Muscle layer of colon (tissue), 2 donors: Measurements from ENCODE around the gene TNNT1.

Source experiments
- H3K27ac ChIP-seq: one replicate; pipeline ENCODE4 v1.7.0; 2013; ENCODE audit warnings: low read depth, mild to moderate bottlenecking, low read length, moderate library complexity
- H3K27me3 ChIP-seq, 2 donors: one replicate each; pipeline ENCODE4 v1.7.0; 2013; ENCODE audit warnings: low read length in 2 of 2, mild to moderate bottlenecking in 2 of 2; ENCODE audit not compliant: insufficient read depth in 2 of 2, control insufficient read depth in 1 of 2
- H3K36me3 ChIP-seq: one replicate; pipeline ENCODE4 v1.7.0; 2013; ENCODE audit warnings: mild to moderate bottlenecking, low read length; ENCODE audit not compliant: insufficient read depth
- H3K4me1 ChIP-seq: one replicate; pipeline ENCODE4 v1.7.0; 2013; ENCODE audit warnings: mild to moderate bottlenecking, low read length; ENCODE audit not compliant: insufficient read depth
- H3K4me3 ChIP-seq, 2 donors: one replicate each; pipeline ENCODE4 v1.7.0; 2013; ENCODE audit warnings: low read length in 2 of 2, low read depth in 1 of 2, mild to moderate bottlenecking in 1 of 2, moderate library complexity in 1 of 2
- H3K9ac ChIP-seq: one replicate; pipeline ENCODE4 v1.7.0; 2013; ENCODE audit warnings: low read length
- H3K9me3 ChIP-seq: one replicate; pipeline ENCODE4 v1.7.0; 2013; ENCODE audit warnings: mild to moderate bottlenecking, low read length
- donor health status: abdominal sarcoma.
- donor health status: Adenocarcinoma of cecum.

The TNNT1 gene

GRCh38 chr19:55091126-55091910 is 57.7 kb downstream of the TNNT1 start:
- no peak overlapping the region for H3K9ac ChIP-seq
- no peaks in the 10 kb centered on the region for H3K9me3 ChIP-seq
- H3K27me3 ChIP-seq, result peaks cover under 1 to 11% of the 10 kb centered on the region in 2 donors
- H3K4me3 ChIP-seq, result no peak overlapping the region
- no peak overlapping the region for H3K27ac ChIP-seq
- peaks cover 53% of the 10 kb centered on the region for H3K36me3 ChIP-seq
- H3K4me1 ChIP-seq, result peaks cover 23% of the 10 kb centered on the region

DNA sequence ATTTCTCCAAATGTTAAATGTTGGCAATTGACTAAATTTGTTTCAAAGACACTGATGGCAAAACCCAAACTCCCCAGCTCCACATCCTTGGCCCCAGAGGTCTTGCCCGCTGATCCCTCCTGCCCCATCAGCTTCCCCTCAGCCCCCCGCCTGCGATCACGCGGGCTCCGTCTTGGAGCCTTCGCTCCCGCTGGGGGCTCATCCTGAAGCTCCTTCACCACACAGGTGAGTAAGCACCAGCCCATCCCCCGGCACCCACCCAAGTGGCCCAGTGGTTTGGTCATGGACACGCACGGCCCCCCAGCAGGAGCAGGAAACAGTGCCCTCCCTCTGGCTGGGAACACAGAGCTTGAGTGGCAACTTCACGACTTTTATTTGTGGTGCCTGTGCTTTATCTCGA is 58.4 kb downstream of the TNNT1 start:
- Histone ChIP-seq H3K4me1 (peaks cover 28% of the 10 kb centered on the region), H3K9ac (no peak overlapping the region), H3K27me3 (peaks cover 8 to 19% of the 10 kb centered on the region in 2 donors), H3K9me3 (no peaks in the 10 kb centered on the region), H3K36me3 (peaks cover 48% of the 10 kb centered on the region), H3K4me3 (no peak overlapping the region), H3K27ac (no peak overlapping the region)

DNA sequence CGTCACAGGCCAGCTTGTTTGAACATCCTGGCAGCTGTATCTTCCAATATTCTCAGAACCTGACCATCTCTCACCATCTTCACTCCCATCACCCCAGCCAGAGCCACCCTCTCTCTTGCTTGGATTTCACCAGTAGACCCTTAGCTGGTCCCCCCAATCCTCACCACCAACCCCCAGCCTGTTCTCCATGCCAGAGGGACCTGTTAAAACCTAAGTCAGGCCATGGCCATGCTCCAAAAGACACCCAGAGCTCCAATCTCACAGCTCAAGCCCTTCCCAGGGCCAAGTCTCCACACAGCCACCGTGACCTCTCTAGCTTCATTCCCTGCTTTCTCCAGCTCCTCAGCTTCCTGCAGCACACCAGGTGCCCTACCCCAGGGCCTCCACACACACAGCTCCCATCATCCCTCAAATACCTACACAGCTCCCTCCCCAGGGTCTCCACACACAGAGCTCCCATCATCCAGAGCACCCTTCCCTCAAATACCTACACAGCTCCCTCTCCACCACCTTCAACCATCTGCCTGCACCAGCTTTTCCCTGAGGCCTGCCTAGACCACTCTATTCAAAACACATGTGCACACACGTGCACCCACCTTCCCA is 59.6 kb downstream of the TNNT1 start:
- Histone ChIP-seq H3K4me3 (no peak overlapping the region), H3K27ac (no peak overlapping the region), H3K9me3 (no peaks in the 10 kb centered on the region), H3K27me3 (peaks cover 18 to 30% of the 10 kb centered on the region in 2 donors), H3K9ac (no peak overlapping the region), H3K4me1 (peaks cover 28% of the 10 kb centered on the region), H3K36me3 (peaks cover 37% of the 10 kb centered on the region)

DNA sequence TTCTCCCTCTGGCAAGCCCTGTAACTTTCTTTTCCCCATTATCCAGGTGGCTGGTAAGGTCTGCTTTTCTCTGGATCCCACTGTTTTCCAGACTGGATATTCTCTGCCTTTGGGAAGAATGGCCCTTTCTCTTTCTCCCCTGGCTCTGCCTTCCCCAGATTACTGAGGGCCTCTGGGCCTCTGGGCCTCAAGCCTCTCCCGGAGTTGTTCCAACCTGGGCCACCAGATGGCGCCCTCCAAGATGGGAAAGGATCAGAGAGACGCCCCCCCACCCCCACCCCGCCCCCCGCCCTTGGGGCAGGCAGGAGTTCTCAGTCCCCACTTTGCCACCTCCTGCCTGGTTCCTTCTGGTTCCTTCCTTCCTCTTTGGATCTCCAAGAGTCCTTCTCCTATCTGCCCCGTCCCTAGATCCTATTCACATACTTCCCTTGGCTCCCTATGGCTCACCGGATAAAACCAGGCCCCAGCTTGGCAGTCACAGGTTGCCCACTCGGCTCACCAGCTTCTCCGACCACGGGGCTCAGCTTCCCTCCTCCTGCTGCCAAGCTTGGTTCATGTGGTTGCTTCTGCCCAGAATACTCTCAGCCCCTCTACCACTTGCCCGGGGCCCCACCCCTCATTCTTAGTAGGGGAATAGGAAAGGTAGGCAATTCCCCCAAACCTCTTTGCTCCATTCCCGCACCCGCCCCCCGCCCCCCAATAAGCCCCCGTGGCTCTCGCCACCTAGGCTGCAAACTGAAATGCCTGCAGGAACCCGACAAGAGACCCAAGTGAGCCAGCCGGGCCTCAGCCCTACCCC is 60.3 kb downstream of the TNNT1 start:
- H3K36me3 ChIP-seq, result peaks cover 33% of the 10 kb centered on the region
- no peak overlapping the region for H3K9ac ChIP-seq
- no peaks in the 10 kb centered on the region for H3K9me3 ChIP-seq
- no peak overlapping the region for H3K27ac ChIP-seq
- H3K4me3 ChIP-seq, result no peak overlapping the region
- peaks cover 28% of the 10 kb centered on the region for H3K4me1 ChIP-seq
- peaks cover 25 to 37% of the 10 kb centered on the region in 2 donors for H3K27me3 ChIP-seq

GRCh38 chr19:55088021-55088451 is 61.0 kb downstream of the TNNT1 start:
- no peak overlapping the region for H3K9ac ChIP-seq
- no peaks in the 10 kb centered on the region for H3K9me3 ChIP-seq
- H3K27ac ChIP-seq, result no peak overlapping the region

DNA sequence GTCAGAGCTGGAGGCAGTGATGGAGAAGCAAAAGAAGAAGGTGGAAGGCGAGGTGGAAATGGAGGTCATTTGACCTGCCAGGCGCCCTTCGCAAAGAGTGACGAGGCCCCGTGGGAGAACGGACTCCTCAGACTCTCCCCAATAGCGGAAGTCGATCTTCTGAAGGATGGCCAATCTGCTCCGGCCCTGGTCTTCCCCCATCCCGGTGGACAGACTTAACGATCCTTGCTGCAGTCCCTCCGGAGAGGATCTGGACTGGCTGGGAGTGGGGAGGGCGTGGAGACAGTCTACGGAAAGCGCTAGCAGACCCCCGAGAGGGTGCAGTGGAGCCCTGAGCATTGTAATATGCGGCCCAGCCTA is 61.5 kb downstream of the TNNT1 start:
- Histone ChIP-seq H3K4me1 (peaks cover 28% of the 10 kb centered on the region), H3K4me3 (peak overlapping the region; percentile 51 to 68), H3K9me3 (no peaks in the 10 kb centered on the region), H3K9ac (no peak overlapping the region), H3K36me3 (peaks cover 28% of the 10 kb centered on the region), H3K27ac (no peak overlapping the region), H3K27me3 (peaks cover 35 to 49% of the 10 kb centered on the region in 2 donors)

More at GRCh38 chr19:55088021-55088451, 61.0 kb downstream of the TNNT1 start:
- H3K4me3 ChIP-seq, result no peak overlapping the region
- H3K27me3 ChIP-seq, result peaks cover 30 to 44% of the 10 kb centered on the region in 2 donors
- peaks cover 32% of the 10 kb centered on the region for H3K36me3 ChIP-seq
- peaks cover 28% of the 10 kb centered on the region for H3K4me1 ChIP-seq

DNA sequence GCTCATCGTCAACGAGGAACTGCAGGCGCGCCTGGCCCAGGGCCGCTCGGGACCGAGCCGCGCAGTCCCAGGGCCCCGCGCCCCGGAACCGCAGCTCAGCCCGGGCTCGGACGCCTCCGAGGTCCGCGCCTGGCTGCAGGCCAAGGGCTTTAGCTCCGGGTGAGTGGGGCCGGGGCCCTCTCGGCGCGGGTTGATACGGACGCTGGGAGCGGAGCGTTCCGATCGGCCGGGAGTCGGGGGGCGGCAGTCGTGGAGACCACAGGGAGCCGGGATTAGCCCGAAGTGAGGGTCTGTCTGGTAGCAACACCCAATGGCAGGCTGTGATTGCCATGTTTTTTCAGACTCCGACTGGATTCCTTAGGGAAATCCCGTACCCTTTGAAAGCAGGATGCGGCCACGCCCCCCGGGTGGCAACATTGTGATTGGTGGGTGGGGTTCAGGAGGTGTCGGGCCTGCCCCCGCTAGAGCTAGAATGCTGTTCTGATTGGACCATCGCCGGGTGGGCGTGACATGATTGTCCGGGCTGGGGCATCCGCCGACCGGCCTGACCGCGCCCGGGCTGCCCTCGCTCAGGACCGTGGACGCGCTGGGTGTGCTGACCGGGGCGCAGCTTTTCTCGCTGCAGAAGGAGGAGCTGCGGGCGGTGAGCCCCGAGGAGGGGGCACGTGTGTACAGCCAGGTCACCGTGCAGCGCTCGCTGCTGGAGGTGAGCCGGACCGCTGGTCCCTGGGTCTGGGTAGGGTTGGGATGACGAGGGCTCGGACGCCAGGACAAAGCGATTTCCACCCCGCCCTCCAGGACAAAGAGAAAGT is 62.1 kb downstream of the TNNT1 start:
- Histone ChIP-seq H3K27ac (no peak overlapping the region), H3K9me3 (no peaks in the 10 kb centered on the region), H3K4me1 (peaks cover 28% of the 10 kb centered on the region), H3K36me3 (peaks cover 22% of the 10 kb centered on the region), H3K27me3 (peaks cover 41 to 55% of the 10 kb centered on the region in 2 donors), H3K9ac (no peak overlapping the region), H3K4me3 (peak overlapping the region; percentile 51 to 68)

DNA sequence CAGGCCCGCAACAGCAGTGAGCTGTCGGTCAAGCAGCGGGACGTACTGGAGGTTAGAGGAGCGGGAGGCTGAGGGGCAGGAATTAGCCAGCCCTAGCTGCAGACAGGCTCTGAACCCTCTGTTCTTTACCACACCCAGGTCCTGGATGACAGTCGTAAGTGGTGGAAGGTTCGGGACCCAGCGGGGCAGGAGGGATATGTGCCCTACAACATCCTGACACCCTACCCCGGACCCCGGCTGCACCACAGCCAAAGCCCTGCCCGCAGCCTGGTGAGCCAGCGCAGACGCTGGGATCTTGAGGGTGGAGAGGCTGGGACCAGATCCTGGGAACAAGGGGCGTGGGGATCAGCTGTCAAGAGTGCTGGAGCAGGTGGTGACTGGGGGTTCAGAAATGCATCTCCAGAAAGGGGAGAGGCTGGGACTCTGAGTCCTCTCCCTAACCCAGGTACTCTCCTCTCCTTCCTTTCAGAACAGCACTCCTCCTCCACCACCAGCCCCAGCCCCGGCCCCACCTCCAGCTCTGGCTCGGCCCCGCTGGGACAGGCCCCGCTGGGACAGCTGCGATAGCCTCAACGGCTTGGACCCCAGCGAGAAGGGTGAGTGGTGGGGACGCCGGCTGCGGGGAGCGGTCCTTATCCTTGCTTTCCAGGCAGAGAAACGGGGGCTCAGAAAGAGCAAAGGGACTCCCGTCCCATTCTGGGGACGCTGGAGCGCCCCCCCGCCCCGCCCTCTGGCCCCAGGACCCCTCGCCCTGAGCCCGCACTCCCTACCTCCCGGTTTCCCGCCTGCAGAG is 62.9 kb downstream of the TNNT1 start:
- Histone ChIP-seq H3K27ac (no peak overlapping the region), H3K4me3 (peak overlapping the region in 1 of 2 donors; percentile 68), H3K27me3 (peaks cover 44 to 63% of the 10 kb centered on the region in 2 donors), H3K4me1 (peaks cover 28% of the 10 kb centered on the region), H3K9me3 (no peaks in the 10 kb centered on the region), H3K9ac (no peak overlapping the region), H3K36me3 (peaks cover 14% of the 10 kb centered on the region)

GRCh38 chr19:55084416-55084815 is 64.6 kb downstream of the TNNT1 start:
- Histone ChIP-seq H3K27ac (no peak overlapping the region), H3K9me3 (no peaks in the 10 kb centered on the region), H3K36me3 (no peaks in the 10 kb centered on the region), H3K4me3 (no peak overlapping the region), H3K27me3 (peaks cover 60 to 80% of the 10 kb centered on the region in 2 donors), H3K4me1 (peaks cover 32% of the 10 kb centered on the region), H3K9ac (no peak overlapping the region)

GRCh38 chr19:55083004-55083850 is 65.8 kb downstream of the TNNT1 start:
- Histone ChIP-seq H3K4me3 (no peak overlapping the region), H3K27ac (no peak overlapping the region), H3K9me3 (no peaks in the 10 kb centered on the region), H3K9ac (no peak overlapping the region), H3K36me3 (no peaks in the 10 kb centered on the region), H3K27me3 (peaks cover 65 to 87% of the 10 kb centered on the region in 2 donors), H3K4me1 (peaks cover 26% of the 10 kb centered on the region)
